GM12878 (cell line): ENCODE data around the gene UBE2F. TPM values are rescaled to one million over a fixed set of nuclear protein-coding genes. Genes with fewer than 3 reads are reported as not detected.

Experiments used
- ATF7 ChIP-seq: fragments of 450-650 bp; IDR thresholded peaks from 2 replicates; pipeline ENCODE4 v1.6.1; 2016; ENCODE audit warnings: low read depth, mild to moderate bottlenecking
- BCL3 ChIP-seq: IDR thresholded peaks from 2 replicates; pipeline ENCODE4 v1.6.1; 2011; ENCODE audit warnings: borderline replicate concordance, low read depth, mild to moderate bottlenecking, moderate library complexity, low read length; ENCODE audit not compliant: insufficient read depth, poor library complexity, severe bottlenecking
- BMI1 ChIP-seq: fragments of 450-650 bp; IDR thresholded peaks from 2 replicates; pipeline ENCODE4 v1.6.1; 2016; ENCODE audit warnings: mild to moderate bottlenecking, moderate library complexity, borderline replicate concordance
- E2F4 ChIP-seq: IDR thresholded peaks from 2 replicates; pipeline ENCODE4 v1.6.1; 2012; ENCODE audit warnings: low read depth, low read length, improper control_type of control experiment
- E2F8 ChIP-seq: fragments of 450-650 bp; IDR thresholded peaks from 2 replicates; pipeline ENCODE4 v1.6.1; 2018; ENCODE audit warnings: mild to moderate bottlenecking, low read depth, moderate library complexity; ENCODE audit not compliant: partially characterized antibody
- ESRRA ChIP-seq: IDR thresholded peaks from 2 replicates; pipeline ENCODE4 v1.6.1; 2012; ENCODE audit warnings: mild to moderate bottlenecking, low read length, improper control_type of control experiment
- GABPA ChIP-seq: IDR thresholded peaks from 2 replicates; pipeline ENCODE4 v1.6.1; 2014; ENCODE audit warnings: antibody characterized with exemption, low read depth, mild to moderate bottlenecking, inconsistent platforms
- HDAC2 ChIP-seq: fragments of 200-600 bp; sonication (generic); IDR thresholded peaks from 2 replicates; pipeline ENCODE4 v1.6.1; 2017
- IKZF2 ChIP-seq, 2 experiments: fragments of 450-650 bp; IDR thresholded peaks; 2 replicates each; pipeline ENCODE4 v1.6.1; 2017; ENCODE audit warnings: mild to moderate bottlenecking in 2 of 2, moderate library complexity in 2 of 2
- LARP7 ChIP-seq: fragments of 450-650 bp; IDR thresholded peaks from 2 replicates; pipeline ENCODE4 v1.6.1; 2017; ENCODE audit warnings: mild to moderate bottlenecking
- MEF2B ChIP-seq: fragments of 450-650 bp; IDR thresholded peaks from 2 replicates; pipeline ENCODE4 v1.6.1; 2018; ENCODE audit warnings: mild to moderate bottlenecking, moderate library complexity; ENCODE audit not compliant: partially characterized antibody, poor library complexity, severe bottlenecking
- MTA3 ChIP-seq: IDR thresholded peaks from 2 replicates; pipeline ENCODE4 v1.6.1; 2012; ENCODE audit warnings: low read length, inconsistent platforms, borderline replicate concordance
- NFIC ChIP-seq: IDR thresholded peaks from 2 replicates; pipeline ENCODE4 v1.6.1; 2012; ENCODE audit warnings: low read depth, mild to moderate bottlenecking, inconsistent platforms, low read length, moderate library complexity
- NR2C1 ChIP-seq: fragments of 450-650 bp; IDR thresholded peaks from 2 replicates; pipeline ENCODE4 v1.6.1; 2017; ENCODE audit warnings: antibody characterized with exemption, mild to moderate bottlenecking, moderate library complexity
- NR2C2 ChIP-seq: IDR thresholded peaks from 2 replicates; pipeline ENCODE4 v1.6.1; 2011; ENCODE audit warnings: borderline replicate concordance, low read depth; ENCODE audit not compliant: control insufficient read depth, insufficient read length
- PBX3 ChIP-seq: IDR thresholded peaks from 2 replicates; pipeline ENCODE4 v1.6.1; 2011; ENCODE audit warnings: mild to moderate bottlenecking, low read depth, low read length, moderate library complexity; ENCODE audit not compliant: insufficient replicate concordance
- POU2F2 ChIP-seq: IDR thresholded peaks from 3 replicates; pipeline ENCODE4 v1.6.1; 2011; ENCODE audit warnings: low read depth, mild to moderate bottlenecking, low read length, borderline replicate concordance
- RCOR1 ChIP-seq: conservative IDR thresholded peaks from 2 replicates; pipeline ENCODE4 v1.6.1; 2012; ENCODE audit warnings: low read depth, low read length, improper control_type of control experiment
- TAF1 ChIP-seq: IDR thresholded peaks from 2 replicates; pipeline ENCODE4 v1.6.1; 2011; ENCODE audit warnings: mild to moderate bottlenecking, low read depth, low read length, borderline replicate concordance
- YBX1 ChIP-seq: fragments of 450-650 bp; IDR thresholded peaks from 2 replicates; pipeline ENCODE4 v1.6.1; 2016; ENCODE audit warnings: antibody characterized with exemption
- ZBTB33 ChIP-seq: fragments of 450-650 bp; IDR thresholded peaks from 2 replicates; pipeline ENCODE4 v1.6.1; 2017; ENCODE audit warnings: mild to moderate bottlenecking
- ZNF622 ChIP-seq: fragments of 450-650 bp; IDR thresholded peaks from 2 replicates; pipeline ENCODE4 v1.6.1; 2017; ENCODE audit warnings: mild to moderate bottlenecking, inconsistent platforms
- polyA plus RNA-seq, 11 experiments: library from polyadenylated mRNA; depleted of rRNA in 4 of 11; unstranded in 6 of 11; stranded (reverse) in 5 of 11; fragments of >200 nt; fragmentation: Nextera tagmentation in 4 of 11; fragmentation: Illumina TruSeq in 1 of 11; extraction: Ambion mirVana in 4 of 11; extraction: Trizol in 1 of 11; gene quantifications; 1 replicate in 1 of 11; 2 replicates in 10 of 11; pipeline versions ENCODE4 v1.2.1 to v1.2.3, GENCODE V29; 2011 to 2016; ENCODE audit warnings: inconsistent platforms in 2 of 11, missing spikeins in 2 of 11, low read depth in 1 of 11
- total RNA-seq, 4 experiments: library from RNA; depleted of rRNA in 3 of 4; stranded (reverse); fragments of >200 nt in 3 of 4; fragmentation: Illumina TruSeq in 1 of 4; extraction: Trizol in 1 of 4; gene quantifications; 2 replicates each; pipeline versions ENCODE4 v1.2.1 to v1.2.3, GENCODE V29; 2013 to 2021

Gene UBE2F
- total and polyA plus RNA-seq, 10 of the 15 experiments (the other 5 are each of a cell fraction or from before 2014, with no cell fraction given), result 12.3 to 64.4 (median 31.5) TPM

GRCh38 chr2:237966565-237967462 is at the start of gene UBE2F (continued):
- TF ChIP-seq E2F8, result no peak
- 0 out of 2 replicates have a peak, but pooled peaks have one; percentile 56 for TF ChIP-seq E2F4
- TF ChIP-seq NFIC, result no peak
- TF ChIP-seq BCL3, result no peak
- TF ChIP-seq MTA3, result no peak
- TF ChIP-seq POU2F2, result no peak
- no peak for TF ChIP-seq ATF7
- TF ChIP-seq GABPA, result peak; percentile 76
- no peak for TF ChIP-seq NR2C2
- TF ChIP-seq MEF2B, result no peak
- TF ChIP-seq PBX3, result no peak
- TF ChIP-seq TAF1, result peak; percentile 44; the same call in 1 of the 2 replicates
- no peak for TF ChIP-seq RCOR1
- peak; percentile 24; the same call in 1 of the 2 replicates for TF ChIP-seq LARP7
- no peak for TF ChIP-seq IKZF2 (IDR thresholded peaks at IDR 0.05)
- no peak for TF ChIP-seq YBX1
- TF ChIP-seq BMI1, result no peak
- TF ChIP-seq ZBTB33, result no peak
- 0 out of 2 replicates have a peak, but pooled peaks have one; percentile 42 for TF ChIP-seq NR2C1
- no peak for TF ChIP-seq ZNF622
- TF ChIP-seq ESRRA, result no peak
- no peak for TF ChIP-seq HDAC2
